GM19452 (cell line): ENCODE measurements around the gene TEX44.

Experiments
- ATAC-seq: cut with Tn5 transposase; IDR thresholded peaks from one replicate; pipeline ENCODE4 v1.9.1; 2021; ENCODE audit not compliant: unreplicated experiment

TEX44 gene

GRCh38 chr2:231604101-231604684 lies 11.5 kb downstream of the TEX44 start:
- ATAC-seq = peak; percentile 47

GRCh38 chr2:231604685-231605606 lies 12.3 kb downstream of the TEX44 start:
- peak; percentile 87 for ATAC-seq

DNA sequence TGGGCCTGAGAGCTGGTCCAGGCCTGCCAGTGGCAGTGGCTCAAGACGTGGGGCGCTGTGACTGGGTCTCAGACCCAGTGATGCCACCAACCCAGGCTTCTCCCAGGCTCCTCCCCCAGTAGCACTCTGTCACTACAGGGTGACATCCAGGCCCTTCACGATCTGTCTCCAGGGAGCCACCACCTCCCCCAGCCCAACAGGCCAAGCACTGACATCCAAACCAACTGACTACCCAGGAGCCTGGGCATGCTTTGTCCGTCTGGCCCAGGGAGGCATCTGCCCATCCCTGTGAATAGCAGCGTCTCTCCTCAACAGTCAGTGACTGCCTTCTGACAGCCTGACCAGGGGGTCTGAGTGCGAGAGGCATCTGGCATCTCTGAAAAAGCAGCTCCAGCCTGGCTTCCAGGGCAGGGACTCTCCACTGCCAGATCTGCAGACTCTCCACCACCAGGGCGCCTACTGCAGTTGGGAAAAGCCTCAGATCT lies 13.0 kb downstream of the TEX44 start:
- ATAC-seq = no peak

GRCh38 chr2:231606941-231607340 lies 14.3 kb downstream of the TEX44 start:
- no peak for ATAC-seq

DNA sequence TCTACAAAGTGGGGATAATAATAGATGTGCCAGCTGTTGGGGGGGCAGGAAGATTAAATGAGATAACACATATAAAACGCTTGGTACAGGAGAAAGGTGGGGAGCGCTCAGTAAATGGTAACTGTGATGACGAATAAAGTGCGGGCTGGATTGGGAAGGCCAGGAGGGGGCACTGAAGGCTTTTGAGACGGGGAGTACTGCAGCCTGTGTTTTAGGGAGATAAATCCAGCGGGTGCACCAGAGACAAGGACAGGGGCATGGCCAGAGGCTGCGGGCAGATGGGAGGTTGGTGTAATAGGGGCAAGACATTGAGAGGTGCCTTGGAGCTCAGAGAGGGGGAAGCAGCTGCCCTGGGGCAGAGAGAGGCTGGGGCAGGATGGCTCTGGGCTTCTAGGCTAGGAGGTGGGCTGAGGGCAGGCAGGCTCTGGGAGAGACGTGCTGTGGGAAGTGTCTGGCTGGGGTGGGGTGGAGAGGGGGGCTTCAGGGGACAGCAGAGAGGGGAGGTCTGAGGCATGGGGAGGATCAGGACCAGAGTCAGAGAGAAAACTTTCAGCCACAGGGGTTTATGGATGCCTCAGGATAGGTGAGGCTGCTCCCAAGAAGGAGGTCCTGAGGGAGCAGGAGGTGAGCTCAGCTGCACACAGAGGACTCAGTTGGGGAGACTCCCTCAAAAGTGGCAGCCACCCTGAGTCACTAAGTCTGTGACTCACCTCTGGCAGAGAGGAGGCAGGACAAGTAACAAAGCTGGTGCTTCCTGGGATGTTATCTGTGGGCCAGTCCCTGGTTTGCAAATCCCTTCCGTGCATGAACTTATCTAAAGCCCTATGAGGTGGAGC lies 18.8 kb downstream of the TEX44 start:
- no peak for ATAC-seq

GRCh38 chr2:231612109-231612455 lies 19.4 kb downstream of the TEX44 start:
- no peak for ATAC-seq

DNA sequence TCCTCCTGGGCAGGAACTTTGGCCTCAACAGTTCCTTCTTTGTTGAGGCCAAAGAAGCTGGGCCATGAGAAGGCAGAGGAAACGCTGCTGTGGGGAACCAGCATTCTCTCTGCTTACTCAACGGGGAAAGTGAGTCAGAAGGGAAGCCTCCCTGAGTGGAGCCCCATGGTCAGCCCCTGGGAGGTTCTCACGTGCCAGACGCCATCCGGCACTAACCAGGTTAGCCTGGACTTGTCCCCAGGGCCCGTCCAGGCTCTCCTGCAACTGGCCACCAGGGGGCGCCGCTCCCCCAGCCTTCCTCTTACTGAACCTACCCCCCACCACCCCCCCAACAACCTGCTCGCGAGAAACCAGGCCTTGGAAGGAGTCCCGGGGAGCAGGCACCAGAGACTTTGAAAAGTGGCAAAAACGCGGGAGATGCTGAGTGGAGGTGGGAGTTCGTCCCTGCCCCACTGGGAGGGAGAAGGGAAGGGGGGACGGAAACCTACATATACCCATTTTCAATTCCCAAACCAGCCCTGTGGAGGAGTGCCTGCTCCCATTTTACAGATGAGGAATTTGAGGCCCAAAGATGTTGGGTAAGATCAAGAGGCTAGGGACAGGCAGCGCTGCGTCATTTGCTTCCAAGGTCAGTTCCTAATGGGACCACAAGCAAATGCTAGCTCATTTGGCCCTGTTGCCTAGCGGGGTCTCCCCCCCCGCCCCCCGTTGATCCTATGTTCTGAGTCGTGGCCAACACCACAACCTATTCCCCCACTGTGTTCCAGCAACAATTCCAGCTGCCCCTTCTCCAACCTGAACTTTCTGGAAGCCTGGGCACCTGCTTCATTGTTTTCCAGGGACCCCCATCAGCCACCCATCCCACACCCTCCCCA lies 20.0 kb downstream of the TEX44 start:
- peak; percentile 45 for ATAC-seq

- ATAC-seq = peak; percentile 3
These were observed 20.6 kb downstream of the TEX44 start for GRCh38 chr2:231613331-231613662.

DNA sequence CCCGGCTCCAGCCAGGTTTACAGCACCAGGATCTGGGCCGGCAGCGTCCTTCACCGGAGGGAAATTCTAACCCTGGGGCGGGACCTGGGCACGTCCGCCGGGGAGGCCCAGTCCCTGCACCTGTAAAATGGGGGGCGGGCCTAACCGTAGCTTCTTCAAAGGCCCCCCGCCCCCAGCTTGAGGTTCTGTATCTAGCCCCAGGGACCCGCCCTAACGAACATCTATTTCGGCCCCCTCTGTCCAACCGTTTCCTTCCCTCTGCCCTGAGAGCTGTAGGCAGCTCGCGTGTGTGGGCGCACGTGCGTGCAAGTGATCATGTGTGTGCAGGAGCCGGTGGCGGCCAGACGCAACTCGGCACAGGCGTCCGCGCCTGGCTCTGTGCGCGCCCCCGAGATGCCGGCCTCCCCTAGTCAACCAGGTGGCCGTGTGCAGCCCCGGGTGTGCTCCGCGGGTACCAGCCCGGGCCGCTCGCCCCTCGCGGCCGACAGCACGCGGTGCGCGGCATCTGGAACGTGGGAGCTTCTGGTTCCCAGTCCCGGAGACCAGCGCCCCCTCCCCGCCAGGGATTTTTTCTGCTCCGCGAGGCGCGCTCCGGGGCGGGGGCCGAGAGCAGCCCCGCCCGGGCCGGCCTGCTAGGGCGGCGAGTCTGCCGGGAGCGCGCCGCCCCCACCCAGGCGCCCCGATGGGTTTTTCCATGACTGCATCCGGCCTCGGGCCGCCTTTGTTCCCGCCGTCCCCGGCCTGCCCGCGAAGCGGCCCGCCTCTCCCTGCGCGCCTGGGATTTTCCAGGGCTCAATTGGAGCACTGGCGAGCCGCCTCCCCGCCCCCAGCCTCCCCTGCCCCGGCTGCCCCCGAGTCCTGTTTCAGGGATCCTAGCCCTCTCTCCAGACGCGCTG lies 21.2 kb downstream of the TEX44 start:
- peak; percentile 61 for ATAC-seq

DNA sequence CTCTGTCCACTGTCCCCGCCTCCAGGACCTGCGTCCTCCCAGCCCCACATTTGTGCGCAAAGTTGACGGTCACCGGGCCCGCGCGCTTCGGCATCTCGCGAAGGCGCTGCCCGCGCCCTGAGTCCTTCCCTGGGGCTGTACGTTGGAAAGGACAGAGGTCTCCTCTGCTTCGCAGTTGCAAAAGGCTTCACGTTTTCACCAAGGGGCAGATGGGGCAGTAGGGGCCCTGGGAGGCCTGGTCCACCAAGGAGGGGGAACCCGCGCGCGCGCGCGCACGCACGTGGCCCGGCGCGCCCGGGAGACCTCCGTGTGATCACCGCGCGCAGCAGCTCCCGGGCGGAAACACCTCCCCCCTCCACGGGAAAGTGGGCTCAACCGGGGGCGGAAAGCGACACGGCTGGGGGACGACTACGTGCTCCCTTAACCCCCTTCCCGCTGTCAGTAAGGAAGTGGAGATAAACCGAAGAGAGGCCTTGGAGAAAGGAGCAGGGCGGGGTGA lies 21.9 kb downstream of the TEX44 start:
- no peak for ATAC-seq

- no peak for ATAC-seq
These were observed 22.5 kb downstream of the TEX44 start for GRCh38 chr2:231615058-231615671.

- no peak for ATAC-seq
These were observed 23.6 kb downstream of the TEX44 start for GRCh38 chr2:231616296-231616695.

DNA sequence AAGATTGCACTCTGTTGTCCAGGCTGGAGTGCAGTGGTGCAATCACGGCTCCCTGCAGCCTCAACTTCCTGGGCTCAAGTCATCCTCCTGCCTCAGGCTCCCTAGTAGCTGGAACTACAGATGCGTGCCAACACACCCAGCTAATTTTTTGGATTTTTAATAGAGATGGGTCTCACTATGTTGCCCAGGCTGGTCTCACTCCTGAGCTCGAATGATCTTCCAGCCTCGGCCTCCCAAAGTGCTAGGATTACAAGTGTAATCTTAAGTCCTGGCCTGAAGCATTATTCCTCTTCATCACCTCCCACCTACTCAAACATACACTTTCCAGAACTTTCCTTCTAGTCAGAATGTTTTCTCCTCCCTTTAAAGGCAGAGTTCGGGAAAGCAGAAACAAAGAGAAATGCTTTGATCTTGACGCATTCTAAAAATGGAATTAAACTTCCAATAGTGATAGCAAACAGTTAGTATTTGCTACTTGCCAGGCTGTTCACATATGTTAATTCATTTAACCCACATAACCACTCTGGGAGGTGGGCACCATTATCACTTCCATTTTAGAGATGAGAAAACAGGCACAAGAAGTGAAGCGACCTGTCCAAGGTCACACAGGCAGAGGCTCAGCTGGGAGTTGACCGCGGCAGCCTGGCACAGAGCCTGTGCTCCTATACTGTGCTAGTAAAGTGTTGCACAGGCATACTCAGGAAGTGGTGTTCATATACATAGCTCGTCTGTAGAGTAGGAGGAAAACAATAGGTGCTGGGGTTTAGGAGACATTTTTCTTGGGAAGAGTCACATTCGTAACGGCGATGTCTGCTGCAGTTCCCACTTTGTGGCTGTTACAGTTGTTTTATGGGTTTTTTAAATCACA lies 24.6 kb downstream of the TEX44 start:
- no peak for ATAC-seq

DNA sequence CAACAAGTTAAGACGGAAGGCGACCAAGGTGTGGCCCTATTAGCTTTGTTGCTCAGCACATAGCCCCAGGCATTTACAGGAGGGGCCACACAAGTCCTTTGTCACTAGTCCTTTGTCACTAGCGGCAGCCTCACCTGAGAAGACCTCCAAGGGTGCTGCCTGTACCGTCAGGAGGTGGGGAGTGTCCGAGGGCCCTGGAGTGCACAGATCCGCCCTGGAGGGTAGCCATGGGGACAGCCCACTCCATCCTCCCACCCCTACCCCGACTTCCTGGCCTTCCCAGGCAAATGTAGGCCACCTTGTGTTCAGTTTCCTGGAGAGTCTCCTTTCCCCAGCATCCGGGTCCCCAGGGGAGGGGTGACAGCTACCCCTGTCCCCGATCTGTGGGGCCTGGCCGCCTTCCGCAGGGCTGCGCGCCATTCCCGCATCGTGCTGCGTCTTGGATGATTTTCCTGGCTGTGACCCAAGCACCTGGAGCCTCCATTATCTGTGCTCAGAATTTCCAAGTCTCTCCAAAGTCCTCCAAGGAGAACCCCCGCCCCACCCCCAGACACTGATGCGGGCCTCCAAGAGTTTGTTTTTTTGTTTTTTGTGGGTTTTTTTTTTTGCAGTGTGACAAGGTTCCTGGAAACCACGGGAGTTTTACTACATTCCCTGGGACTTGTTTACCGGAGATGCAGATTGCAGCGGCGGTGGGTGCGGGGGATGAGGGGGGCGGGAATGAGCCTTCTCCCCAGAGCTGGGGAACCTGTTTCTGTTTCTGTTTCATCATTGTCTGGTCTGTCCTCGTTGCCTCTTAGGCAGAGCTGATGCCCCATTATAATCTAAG lies 28.6 kb downstream of the TEX44 start:
- ATAC-seq = no peak

- ATAC-seq = no peak
These were observed 30.3 kb downstream of the TEX44 start for GRCh38 chr2:231622963-231623362.

GRCh38 chr2:231626449-231626848 lies 33.8 kb downstream of the TEX44 start:
- ATAC-seq = no peak
